Thymus (tissue), 11 donors: Measurements from ENCODE around the gene SCAMP3. TPM values are rescaled to one million over a fixed set of nuclear protein-coding genes. Genes with fewer than 3 reads are reported as not detected.

ENCODE experiments used
- DNase-seq, 9 donors: peaks; one replicate each; pipeline ENCODE4 v3.0.0-alpha.2; 2013; ENCODE audit warnings: low spot score in 9 of 9, low read depth in 6 of 9, missing footprints in 1 of 9
- H3K27ac ChIP-seq, 2 donors: one replicate each; pipeline ENCODE4 v1.5.1; 2013; ENCODE audit warnings: control low read depth in 1 of 2, low read depth in 1 of 2, low read length in 1 of 2, mild to moderate bottlenecking in 1 of 2, moderate library complexity in 1 of 2
- H3K27me3 ChIP-seq, 2 donors: one replicate each; pipeline ENCODE4 v1.5.1; 2013; ENCODE audit warnings: low read length in 1 of 2; ENCODE audit not compliant: control insufficient read depth in 2 of 2, insufficient read depth in 1 of 2
- H3K36me3 ChIP-seq, 2 donors: one replicate each; pipeline ENCODE4 v1.5.1; 2013; ENCODE audit warnings: low read length in 1 of 2, mild to moderate bottlenecking in 1 of 2, moderate library complexity in 1 of 2; ENCODE audit not compliant: control insufficient read depth in 2 of 2, insufficient read depth in 2 of 2
- H3K4me1 ChIP-seq, 2 donors: one replicate each; pipeline ENCODE4 v1.5.1; 2013; ENCODE audit warnings: low read length in 2 of 2; ENCODE audit not compliant: control insufficient read depth in 2 of 2, insufficient read depth in 2 of 2
- H3K4me3 ChIP-seq, 2 donors: one replicate each; pipeline ENCODE4 v1.5.1; 2013; ENCODE audit warnings: low read length in 2 of 2, control low read depth in 1 of 2, mild to moderate bottlenecking in 1 of 2
- H3K9me3 ChIP-seq, 2 donors: one replicate each; pipeline ENCODE4 v1.5.1; 2013; ENCODE audit warnings: low read length in 1 of 2, mild to moderate bottlenecking in 1 of 2; ENCODE audit not compliant: control insufficient read depth in 2 of 2, insufficient read depth in 1 of 2
- WGBS: extraction: QIAGEN DNeasy Blood & Tissue Kit; methylation state at CpG from one replicate; pipeline ENCODE4 v1.1.7; 2013; 5-methylcytosine and 5-hydroxymethylcytosine counted together
- polyA plus RNA-seq: library from polyadenylated mRNA; stranded (reverse); fragments of 200-250 nt; gene quantifications from one replicate; pipeline ENCODE4 v1.2.3, GENCODE V29; 2013
- total RNA-seq: library from RNA; stranded (reverse); fragments of 120-200 nt; gene quantifications from one replicate; pipeline ENCODE4 v1.2.4, GENCODE V29; 2013
- donor health status: healthy.

SCAMP3 gene
- total and polyA plus RNA-seq, 2 donors: 29.1 to 59.1 TPM

GRCh38 chr1:155267373-155267772 is 5.2 kb upstream of the SCAMP3 start:
- Histone ChIP-seq H3K27me3 (no peaks in the 10 kb centered on the region), H3K4me3 (no peak overlapping the region), H3K27ac (no peak overlapping the region), H3K36me3 (peaks cover 63 to 84% of the 10 kb centered on the region in 2 donors), H3K9me3 (no peaks in the 10 kb centered on the region), H3K4me1 (peaks cover 5 to 6% of the 10 kb centered on the region in 2 donors)
- DNase-seq: no peak
- WGBS: 100% methylated on average over 2 of the region's 2 CpGs

- H3K27me3 ChIP-seq: no peaks in the 10 kb centered on the region
- no peak overlapping the region for H3K27ac ChIP-seq
- no peak for DNase-seq
- 96% methylated on average over 6 of the region's 6 CpGs for WGBS
- peaks cover 5 to 8% of the 10 kb centered on the region in 2 donors for H3K4me1 ChIP-seq
- H3K36me3 ChIP-seq: peaks cover 63 to 85% of the 10 kb centered on the region in 2 donors
- no peaks in the 10 kb centered on the region for H3K9me3 ChIP-seq
- H3K4me3 ChIP-seq: no peak overlapping the region
Measured at GRCh38 chr1:155266553-155266952, 4.4 kb upstream of the SCAMP3 start.

- Histone ChIP-seq H3K36me3 (peaks cover 38 to 75% of the 10 kb centered on the region in 2 donors), H3K27me3 (no peaks in the 10 kb centered on the region), H3K9me3 (no peaks in the 10 kb centered on the region), H3K4me1 (peaks cover 9 to 18% of the 10 kb centered on the region in 2 donors), H3K4me3 (no peak overlapping the region), H3K27ac (no peak overlapping the region)
- no peak for DNase-seq
- over 99% methylated on average over 11 of the region's 11 CpGs for WGBS
Measured at GRCh38 chr1:155263067-155263466, 907 bp upstream of the SCAMP3 start.

GRCh38 chr1:155261493-155261851 is 688 bp downstream of the SCAMP3 start:
- peak in 2 of 9 donors; percentile 23 to 41 for DNase-seq
- H3K27me3 ChIP-seq: no peaks in the 10 kb centered on the region
- peak overlapping the region; percentile 67 to 86 for H3K27ac ChIP-seq
- H3K4me1 ChIP-seq: peaks cover 9 to 18% of the 10 kb centered on the region in 2 donors
- peaks cover 33 to 67% of the 10 kb centered on the region in 2 donors for H3K36me3 ChIP-seq
- H3K9me3 ChIP-seq: no peaks in the 10 kb centered on the region
- peak overlapping the region; percentile 86 to 88 for H3K4me3 ChIP-seq
- 1% methylated on average over 9 of the region's 9 CpGs for WGBS

- DNase-seq: no peak
- H3K27ac ChIP-seq: no peak overlapping the region
Measured at GRCh38 chr1:155260276-155260675, 1.9 kb downstream of the SCAMP3 start.

GRCh38 chr1:155256058-155256852 is 5.9 kb downstream of the SCAMP3 start:
- DNase-seq: peak in 1 of 9 donors; percentile 4
- peak overlapping the region; percentile 80 to 85 for H3K27ac ChIP-seq
- H3K9me3 ChIP-seq: no peaks in the 10 kb centered on the region
- 95% methylated on average over 20 of the region's 20 CpGs for WGBS
- peaks cover 10 to 25% of the 10 kb centered on the region in 2 donors for H3K4me1 ChIP-seq
- H3K36me3 ChIP-seq: peaks cover 18 to 32% of the 10 kb centered on the region in 2 donors
- H3K4me3 ChIP-seq: no peak overlapping the region
- H3K27me3 ChIP-seq: no peaks in the 10 kb centered on the region

More at GRCh38 chr1:155260276-155260675, 1.9 kb downstream of the SCAMP3 start:
- Histone ChIP-seq H3K4me1 (peaks cover 13 to 26% of the 10 kb centered on the region in 2 donors), H3K36me3 (peaks cover 28 to 61% of the 10 kb centered on the region in 2 donors), H3K4me3 (no peak overlapping the region), H3K27me3 (no peaks in the 10 kb centered on the region), H3K9me3 (no peaks in the 10 kb centered on the region)
- WGBS: over 99% methylated on average over 5 of the region's 5 CpGs

GRCh38 chr1:155255243-155256007 is 6.7 kb downstream of the SCAMP3 start, which contains the start of gene ENTREP3:
Gene ENTREP3 (minus strand): TSS chr1:155255483. CDS start chr1:155254877, 606 bp downstream.
- DNase-seq: peak in 5 of 9 donors; percentile 57 to 85 (median 78)
- Histone ChIP-seq H3K4me1 (peaks cover 9 to 25% of the 10 kb centered on the region in 2 donors), H3K36me3 (peaks cover 18 to 30% of the 10 kb centered on the region in 2 donors), H3K4me3 (peak within 1 kb of the TSS; percentile 63 to 85), H3K27me3 (no peaks in the 10 kb centered on the region), H3K9me3 (peaks cover 0 to 3% of the 10 kb centered on the region in 2 donors), H3K27ac (peak within 1 kb of the TSS; percentile 80 to 85)
- 11% methylated on average over 54 of the region's 54 CpGs for WGBS

- WGBS: 13% methylated on average over 35 of the region's 35 CpGs
- peaks cover 9 to 32% of the 10 kb centered on the region in 2 donors for H3K4me1 ChIP-seq
- H3K4me3 ChIP-seq: peak overlapping the region; percentile 63 to 85
- no peaks in the 10 kb centered on the region for H3K27me3 ChIP-seq
- no peak for DNase-seq
- H3K27ac ChIP-seq: no peak overlapping the region
- peaks cover 18 to 26% of the 10 kb centered on the region in 2 donors for H3K36me3 ChIP-seq
- H3K9me3 ChIP-seq: peaks cover 0 to 3% of the 10 kb centered on the region in 2 donors
Measured at GRCh38 chr1:155254714-155255242, 7.4 kb downstream of the SCAMP3 start.
